ENCODE results near the gene ZNF407. TPM values are rescaled to one million over a fixed set of nuclear protein-coding genes. Genes with fewer than 3 reads are reported as not detected.
"Not testable (repeated sequence)": the region's sequence is repeated elsewhere in the genome, so short reads cannot be mapped to it uniquely, and the experiment has no call there.

ZNF407 gene
- total RNA-seq, 2 donors from 2014 or later = 13.0 to 13.9 TPM

DNA sequence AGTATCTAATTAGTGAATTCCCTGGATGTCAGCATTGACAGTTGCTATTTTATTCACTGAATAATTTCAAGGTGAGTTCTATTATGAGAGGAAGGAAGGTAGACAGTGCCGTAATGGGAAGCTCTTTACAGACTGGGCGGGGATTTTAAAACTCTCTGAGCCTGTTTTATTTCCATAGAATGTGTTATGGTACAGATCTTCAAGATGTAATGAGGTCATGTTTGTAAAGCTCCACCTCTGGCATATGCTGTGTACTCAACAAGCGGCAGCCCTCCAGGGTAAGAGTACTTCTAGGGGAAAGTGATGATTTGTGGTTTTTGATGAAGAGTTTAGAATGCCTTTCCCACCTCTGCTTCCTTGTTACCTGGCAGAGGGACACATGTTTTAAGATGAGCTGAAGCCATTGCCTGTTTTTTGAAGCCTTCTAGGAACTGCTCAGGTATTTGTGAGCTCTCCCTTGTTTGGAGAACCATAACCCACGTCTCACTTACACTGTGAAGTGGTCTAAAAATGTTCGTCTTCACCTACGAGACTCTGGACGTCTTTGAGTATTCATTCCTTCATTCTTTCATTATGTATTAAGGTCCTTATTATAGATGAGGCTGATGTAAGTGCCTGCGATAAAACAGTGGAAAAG lies 360.0 kb downstream of the ZNF407 start:
- intact Hi-C loops (cut with DNase I, micrococcal nuclease) = no loop called here
- DNase-seq (no peak), ATAC-seq (peak; percentile 91)

DNA sequence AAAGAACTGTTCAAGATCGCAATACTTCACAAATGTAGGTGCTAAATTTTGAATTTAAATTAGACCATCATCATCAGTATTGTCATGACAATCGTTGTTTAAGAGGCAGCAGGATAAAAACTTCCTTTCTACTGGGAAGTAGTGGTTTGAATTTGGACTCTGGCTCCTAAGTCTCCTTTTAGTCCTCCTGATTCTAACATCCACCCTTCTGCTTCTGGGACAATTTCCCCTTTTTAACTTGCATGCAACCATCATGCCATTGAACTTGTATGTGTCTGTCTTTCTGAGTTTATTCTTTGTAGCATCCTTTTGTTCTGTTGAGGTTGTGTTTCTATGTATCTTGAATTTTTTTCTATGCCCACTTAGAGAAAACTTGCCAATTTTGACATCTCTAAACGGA lies 361.5 kb downstream of the ZNF407 start:
- no peak for DNase-seq
- intact Hi-C loops (cut with DNase I, micrococcal nuclease) = no loop called here
- no peak for ATAC-seq

DNA sequence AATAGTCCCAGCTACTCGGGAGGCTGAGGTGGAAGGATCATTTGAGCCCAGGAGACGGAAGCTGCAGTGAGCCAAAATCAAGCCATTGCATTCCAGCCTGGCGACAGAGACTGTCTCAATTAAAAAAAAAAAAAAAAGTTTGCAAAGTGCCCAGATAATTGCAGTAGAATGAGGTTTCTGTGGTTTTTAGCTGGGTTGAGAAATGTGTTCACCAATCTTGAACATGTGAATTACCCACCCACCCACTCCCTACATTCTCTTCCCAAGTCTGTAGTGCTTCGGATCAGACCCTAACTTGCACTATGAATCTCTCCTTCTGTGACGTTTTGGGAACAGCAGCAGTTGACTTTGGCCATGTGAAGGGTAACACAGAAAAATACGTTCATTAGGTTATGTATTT lies 363.9 kb downstream of the ZNF407 start:
- DNase-seq (no peak), ATAC-seq (no peak)
- intact Hi-C loops (cut with DNase I, micrococcal nuclease) = no loop called here

- DNase-seq = peak in 1 of 2 donors; percentile 35
- peak; percentile 84 for ATAC-seq
- intact Hi-C loops (cut with DNase I, micrococcal nuclease) = no loop called here
Observed at GRCh38 chr18:74963820-74964446, 366.3 kb downstream of the ZNF407 start.

- intact Hi-C loops (cut with DNase I, micrococcal nuclease) = no loop called here
- ATAC-seq (no peak), DNase-seq (no peak)
Observed at GRCh38 chr18:74965682-74966081, 368.0 kb downstream of the ZNF407 start.

DNA sequence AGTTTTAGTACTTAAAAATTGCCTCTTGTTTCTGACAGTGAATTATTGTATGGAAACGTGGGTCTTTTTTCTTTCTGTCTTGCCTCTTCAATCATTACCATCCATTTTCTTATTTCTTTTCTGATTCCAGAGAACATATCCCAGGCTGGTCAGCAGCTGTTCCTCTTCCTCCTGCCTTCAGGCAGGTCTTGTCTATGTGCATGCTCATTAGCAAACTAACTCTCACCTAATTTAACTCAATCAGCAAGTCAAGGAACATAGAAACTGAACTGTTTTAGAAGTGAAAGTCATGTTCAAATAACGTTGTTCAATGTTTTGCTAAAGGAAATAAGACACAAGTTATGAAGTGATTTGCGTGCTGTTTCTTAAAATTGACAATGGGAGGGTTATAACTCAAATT lies 369.8 kb downstream of the ZNF407 start:
- DNase-seq = no peak
- intact Hi-C loops (cut with DNase I, micrococcal nuclease) = no loop called here
- no peak for ATAC-seq

DNA sequence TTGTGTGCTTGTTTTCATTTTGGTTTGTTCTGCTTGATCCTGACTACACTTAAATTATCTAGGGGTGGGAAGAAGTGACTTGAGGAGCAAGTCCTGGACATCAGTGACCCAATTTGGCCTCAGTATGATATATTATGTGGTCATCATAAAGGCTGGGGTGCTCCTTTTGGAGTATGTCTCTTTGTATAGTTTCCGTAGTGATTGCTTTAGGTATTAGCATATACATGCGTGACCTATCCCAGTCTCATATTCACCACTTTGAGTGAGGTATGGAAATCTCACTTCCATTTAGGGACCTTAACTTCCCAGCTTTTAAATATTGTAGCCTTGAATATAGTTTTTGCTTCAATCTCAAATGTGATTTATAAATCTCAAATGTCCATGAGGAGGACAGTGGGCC lies 370.3 kb downstream of the ZNF407 start:
- intact Hi-C loops (cut with DNase I, micrococcal nuclease) = no loop called here
- no peak for DNase-seq
- no peak for ATAC-seq

DNA sequence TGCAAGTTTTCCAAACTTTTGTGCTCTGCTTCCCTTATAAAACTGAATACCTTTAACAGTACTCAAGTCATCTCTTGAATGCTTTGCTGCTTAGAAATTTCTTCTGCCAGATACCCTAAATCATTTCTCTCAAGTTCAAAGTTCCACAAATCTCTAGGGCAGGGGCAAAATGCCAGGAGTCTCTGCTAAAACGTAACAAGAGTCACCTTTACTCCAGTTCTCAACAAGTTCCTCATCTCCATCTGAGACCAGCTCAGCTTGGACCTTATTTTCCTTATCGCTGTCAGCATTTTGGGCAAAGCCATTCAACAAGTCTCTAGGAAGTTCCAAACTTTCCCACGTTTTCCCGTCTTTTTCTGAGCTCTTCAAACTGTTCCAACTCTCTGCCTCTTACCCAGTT lies 373.7 kb downstream of the ZNF407 start:
- peak; percentile 40 for ATAC-seq
- peak in 1 of 2 donors; percentile 57 for DNase-seq
- intact Hi-C loops (cut with DNase I, micrococcal nuclease) = not testable (repeated sequence)

DNA sequence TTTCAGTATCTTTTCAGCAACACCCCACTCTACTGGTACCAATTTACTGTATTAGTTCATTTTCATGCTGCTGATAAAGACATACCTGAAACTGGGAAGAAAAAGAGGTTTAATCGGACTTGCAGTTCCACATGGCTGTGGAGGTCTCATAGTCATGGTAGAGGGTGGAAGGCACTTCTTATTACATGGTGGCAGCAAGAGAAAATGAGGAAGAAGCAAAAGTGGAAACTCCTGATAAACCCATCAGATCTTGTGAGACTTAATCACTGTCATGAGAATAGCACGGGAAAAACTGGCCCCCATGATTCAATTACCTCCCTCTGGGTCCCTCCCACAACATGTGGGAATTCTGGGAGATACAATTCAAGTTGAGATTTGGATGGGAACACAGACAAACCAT lies 374.1 kb downstream of the ZNF407 start:
- intact Hi-C loops (cut with DNase I, micrococcal nuclease); ATAC-seq; DNase-seq: not testable (repeated sequence)

DNA sequence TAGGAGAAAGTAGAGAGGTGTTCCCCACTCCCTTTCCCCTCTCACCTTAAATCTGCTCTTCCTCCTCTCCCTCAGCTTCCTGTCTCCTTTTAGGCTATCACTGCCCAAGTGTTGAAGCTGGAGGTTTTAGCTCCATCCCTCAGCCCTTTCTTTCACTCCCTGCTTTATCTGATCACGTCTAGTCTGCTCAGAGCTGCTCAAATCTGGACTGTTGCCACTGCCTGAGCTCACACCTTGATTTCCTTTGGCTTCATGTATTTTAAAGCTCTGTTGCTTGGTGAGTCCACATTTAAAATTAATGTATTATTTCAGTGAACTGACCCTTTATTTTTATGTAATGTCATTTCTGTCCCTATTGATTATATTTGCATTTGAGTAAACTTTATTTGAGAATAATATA lies 374.7 kb downstream of the ZNF407 start:
- intact Hi-C loops (cut with DNase I, micrococcal nuclease) = no loop called here
- ATAC-seq (no peak), DNase-seq (no peak)

- ATAC-seq = no peak
- intact Hi-C loops (cut with DNase I, micrococcal nuclease) = no loop called here
- DNase-seq = no peak
Observed at GRCh38 chr18:74975001-74975400, 377.3 kb downstream of the ZNF407 start.

- DNase-seq = no peak
- intact Hi-C loops (cut with DNase I, micrococcal nuclease) = no loop called here
- peak; percentile 89 for ATAC-seq
Observed at GRCh38 chr18:74976331-74976909, 378.8 kb downstream of the ZNF407 start.

GRCh38 chr18:74977041-74977440 lies 379.4 kb downstream of the ZNF407 start:
- intact Hi-C loops (cut with DNase I, micrococcal nuclease) = no loop called here
- DNase-seq (no peak), ATAC-seq (no peak)

- intact Hi-C loops (cut with DNase I, micrococcal nuclease) = no loop called here
- DNase-seq (no peak), ATAC-seq (no peak)
Observed at GRCh38 chr18:74980669-74981068, 383.0 kb downstream of the ZNF407 start.

DNA sequence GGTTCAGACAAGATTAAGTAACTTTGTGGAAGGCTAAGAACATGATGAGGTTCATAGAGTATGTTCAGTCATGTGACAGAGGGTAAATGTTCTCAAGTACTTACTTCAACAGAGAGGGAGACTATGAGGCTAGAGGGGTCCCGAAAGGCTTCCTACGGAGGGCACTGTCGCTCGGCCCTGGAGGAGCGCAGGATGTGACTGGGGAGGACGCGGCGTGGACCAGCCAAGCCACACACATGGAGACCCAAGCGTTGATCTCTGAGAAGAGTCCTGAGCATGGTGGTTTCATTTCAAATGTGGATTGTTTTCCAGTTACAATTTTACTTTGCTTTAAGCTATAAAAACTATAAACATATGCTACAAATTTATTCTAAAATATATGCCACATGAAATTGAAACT lies 383.8 kb downstream of the ZNF407 start:
- ATAC-seq (no peak), DNase-seq (no peak)
- intact Hi-C loops (cut with DNase I, micrococcal nuclease) = no loop called here

GRCh38 chr18:74982946-74983635 lies 385.4 kb downstream of the ZNF407 start:
- ATAC-seq (peak; percentile 48), DNase-seq (no peak)
- intact Hi-C loops (cut with DNase I, micrococcal nuclease) = no loop called here

GRCh38 chr18:74989134-74989533 lies 391.5 kb downstream of the ZNF407 start:
- intact Hi-C loops (cut with DNase I, micrococcal nuclease) = no loop called here
- DNase-seq (no peak), ATAC-seq (no peak)

DNA sequence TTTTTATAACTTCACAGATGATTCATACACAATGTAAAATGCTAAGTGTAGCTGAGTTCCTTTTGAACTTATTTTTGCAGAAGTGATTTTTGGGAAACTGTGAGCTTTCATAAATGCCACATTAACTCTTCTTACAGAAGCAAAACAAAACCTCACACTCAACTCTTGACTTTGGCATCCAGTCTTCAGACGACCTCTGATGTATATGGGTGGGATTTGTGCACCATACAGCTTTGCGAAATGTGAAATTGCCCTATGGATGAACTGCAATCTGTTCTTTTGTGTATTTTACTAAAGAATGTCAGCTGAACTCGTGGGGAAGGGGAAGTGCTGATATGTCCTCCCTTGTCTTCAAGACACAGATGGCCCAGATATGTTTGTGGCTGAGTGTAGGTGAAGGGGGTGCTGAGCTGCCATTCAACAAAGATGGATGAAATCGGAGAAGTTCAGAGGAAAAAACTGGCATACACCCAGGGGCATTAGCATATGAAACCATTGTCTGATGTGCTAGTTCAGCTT lies 393.0 kb downstream of the ZNF407 start:
- ATAC-seq (no peak), DNase-seq (no peak)
- intact Hi-C loops (cut with DNase I, micrococcal nuclease) = no loop called here

GRCh38 chr18:74994502-74995418 lies 397.1 kb downstream of the ZNF407 start:
- peak in 1 of 2 donors; percentile 44 for DNase-seq

More at GRCh38 chr18:74994502-74995418, 397.1 kb downstream of the ZNF407 start:
- no peak for ATAC-seq
- intact Hi-C loops (cut with DNase I, micrococcal nuclease) = no loop called here

All from left colon (tissue), 2 donors.